WTC11 (cell line): ENCODE data around the gene MAPK9. TPM values are rescaled to one million over a fixed set of nuclear protein-coding genes. Genes with fewer than 3 reads are reported as not detected.

ENCODE experiments used
- ATAC-seq: fragments of 200-7000 bp; cut with Tn5 transposase; 2 replicates; pipeline ENCODE4 v1.10.0; 2021; ENCODE audit warnings: mild to moderate bottlenecking, moderate library complexity
- CTCF ChIA-PET: fragments of 300-600 bp; sonication (Branson Sonifier 250); formaldehyde crosslinking; loops from one replicate; lab custom pipeline; 2021; ENCODE audit warnings: antibody characterized with exemption; lab: Charles Lee
- POLR2A ChIA-PET: fragments of 350-600 bp; sonication (Branson Sonifier 250); formaldehyde crosslinking; loops from one replicate; lab custom pipeline; 2021; ENCODE audit warnings: antibody characterized with exemption; lab: Charles Lee
- DNase-seq: peaks from one replicate; pipeline ENCODE4 v3.0.0; 2021; ENCODE audit warnings: low spot score
- H3K27ac Mint-ChIP-seq: 2 replicates; pipeline ENCODE4 v1.8.0; 2021; ENCODE audit warnings: mixed read lengths
- H3K27me3 Mint-ChIP-seq: 2 replicates; pipeline ENCODE4 v1.8.0; 2021; ENCODE audit warnings: low read depth, mild to moderate bottlenecking, moderate library complexity, mixed read lengths
- H3K36me3 Mint-ChIP-seq: 2 replicates; pipeline ENCODE4 v1.8.0; 2021; ENCODE audit warnings: mixed read lengths
- H3K4me1 Mint-ChIP-seq: 2 replicates; pipeline ENCODE4 v1.8.0; 2022; ENCODE audit warnings: mixed read lengths
- H3K4me3 Mint-ChIP-seq: 2 replicates; pipeline ENCODE4 v1.8.0; 2021; ENCODE audit warnings: mild to moderate bottlenecking, moderate library complexity, mixed read lengths
- H3K9me3 Mint-ChIP-seq: 2 replicates; pipeline ENCODE4 v1.8.0; 2021; ENCODE audit warnings: mixed read lengths
- ATF1 ChIP-seq: sonication (generic); formaldehyde crosslinking; IDR thresholded peaks from 2 replicates; pipeline ENCODE4 v1.8.1; 2023; ENCODE audit warnings: mild to moderate bottlenecking, moderate library complexity, missing genetic modification reagents
- ATF2 ChIP-seq: sonication (generic); formaldehyde crosslinking; IDR thresholded peaks from 2 replicates; pipeline ENCODE4 v1.8.1; 2022; ENCODE audit warnings: low read depth, missing genetic modification reagents, borderline replicate concordance
- CREB1 ChIP-seq: sonication (generic); formaldehyde crosslinking; IDR thresholded peaks from 2 replicates; pipeline ENCODE4 v1.8.0; 2023; ENCODE audit warnings: mild to moderate bottlenecking, missing genetic modification reagents
- E2F4 ChIP-seq: sonication (generic); formaldehyde crosslinking; IDR thresholded peaks from 2 replicates; pipeline ENCODE4 v1.8.1; 2022; ENCODE audit warnings: low read depth, mild to moderate bottlenecking, moderate library complexity, missing genetic modification reagents, borderline replicate concordance
- GTF2I ChIP-seq: fragments of 250-450 bp; sonication (Bioruptor Pico); conservative IDR thresholded peaks from 2 replicates; pipeline ENCODE4 v1.4.0; 2021; ENCODE audit warnings: mild to moderate bottlenecking
- PRDM15 ChIP-seq: sonication (generic); formaldehyde crosslinking; IDR thresholded peaks from 2 replicates; pipeline ENCODE4 v1.8.0; 2022; ENCODE audit warnings: missing genetic modification reagents
- SMAD4 ChIP-seq: sonication (generic); formaldehyde crosslinking; IDR thresholded peaks from 2 replicates; pipeline ENCODE4 v1.8.0; 2022; ENCODE audit warnings: mild to moderate bottlenecking, missing genetic modification reagents
- TEAD4 ChIP-seq: sonication (generic); formaldehyde crosslinking; IDR thresholded peaks from 2 replicates; pipeline ENCODE4 v1.8.0; 2022; ENCODE audit warnings: mild to moderate bottlenecking, missing genetic modification reagents
- ZBTB21 ChIP-seq: sonication (generic); formaldehyde crosslinking; IDR thresholded peaks from 2 replicates; pipeline ENCODE4 v1.8.1; 2023; ENCODE audit warnings: mild to moderate bottlenecking, missing genetic modification reagents, borderline replicate concordance
- ZNF219 ChIP-seq: sonication (generic); formaldehyde crosslinking; IDR thresholded peaks from 2 replicates; pipeline ENCODE4 v1.8.0; 2023; ENCODE audit warnings: missing genetic modification reagents, mild to moderate bottlenecking, borderline replicate concordance
- ZNF263 ChIP-seq: sonication (generic); formaldehyde crosslinking; IDR thresholded peaks from 2 replicates; pipeline ENCODE4 v1.8.1; 2022; ENCODE audit warnings: low read depth, mild to moderate bottlenecking, moderate library complexity, missing genetic modification reagents
- ZNF396 ChIP-seq: fragments of 250-450 bp; sonication (Bioruptor Pico); IDR thresholded peaks from 2 replicates; pipeline ENCODE4 v1.8.0; 2021; ENCODE audit warnings: mild to moderate bottlenecking, moderate library complexity, borderline replicate concordance
- ZNF512 ChIP-seq: sonication (generic); formaldehyde crosslinking; IDR thresholded peaks from 2 replicates; pipeline ENCODE4 v1.8.1; 2022; ENCODE audit warnings: missing genetic modification reagents, borderline replicate concordance
- ZNF671 ChIP-seq: fragments of 250-450 bp; sonication (Bioruptor Pico); IDR thresholded peaks from 2 replicates; pipeline ENCODE4 v1.8.0; 2021; ENCODE audit warnings: mild to moderate bottlenecking
- total RNA-seq: library from RNA; stranded (reverse); gene quantifications from 3 replicates; pipeline ENCODE4 v1.2.3, GENCODE V29; 2021
- TF ChIP-seq, protein P1 (sequence below): fragments of 250-450 bp; sonication (Bioruptor Pico); IDR thresholded peaks from 2 replicates; pipeline ENCODE4 v2.1.2; 2022; ENCODE audit warnings: mild to moderate bottlenecking, moderate library complexity
- TF ChIP-seq, protein P2 (sequence below): sonication (generic); formaldehyde crosslinking; IDR thresholded peaks from 2 replicates; pipeline ENCODE4 v1.8.1; 2023; ENCODE audit warnings: mild to moderate bottlenecking, missing genetic modification reagents, borderline replicate concordance
- TF ChIP-seq, protein P3 (sequence below): sonication (generic); formaldehyde crosslinking; IDR thresholded peaks from 2 replicates; pipeline ENCODE4 v1.8.0; 2022; ENCODE audit warnings: mild to moderate bottlenecking, missing genetic modification reagents

The MAPK9 gene
- total RNA-seq, 1 experiment from 2014 or later, result 42.9 TPM

DNA sequence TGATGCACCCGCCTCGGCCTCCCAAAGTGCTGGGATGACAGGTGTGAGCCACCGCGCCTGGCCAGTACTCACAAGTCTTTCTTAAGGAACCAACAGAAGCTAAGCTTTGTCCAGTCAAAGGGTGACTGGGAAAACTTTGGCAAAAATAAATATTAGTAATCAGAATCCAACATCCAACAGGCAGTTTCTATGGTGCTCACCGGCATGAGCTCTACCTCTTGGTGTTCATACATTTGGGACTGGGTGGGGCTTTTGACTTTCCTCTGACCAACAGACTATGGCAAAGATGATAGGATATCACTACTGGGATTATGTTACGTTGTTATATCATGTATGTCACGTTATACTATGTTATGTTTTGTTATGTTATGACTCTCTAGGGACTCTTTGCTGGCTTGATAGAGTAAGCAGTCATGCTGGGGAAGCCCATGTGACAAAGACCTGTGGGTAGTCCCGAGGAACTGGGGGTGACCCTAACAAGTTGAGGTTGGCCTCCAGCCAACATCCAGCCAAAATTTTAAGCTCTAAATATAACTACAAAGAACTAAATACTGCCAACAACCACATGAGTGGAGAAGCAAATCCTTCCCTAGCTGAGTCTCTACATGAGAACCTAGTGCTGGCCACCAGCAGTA lies 88.8 kb downstream of the MAPK9 start:
- POLR2A ChIA-PET, result no interaction called here
- CTCF ChIA-PET, result interaction anchor here (3.4 kb wide), 1 partner anchor 416 kb away, joined by 13 read pairs; no protein-coding TSS in a partner anchor
- ATAC-seq (no peak), DNase-seq (no peak)
- Mint-ChIP-seq H3K27ac (no peak overlapping the region), H3K4me1 (peaks cover 7% of the 10 kb centered on the region), H3K9me3 (peaks cover 7% of the 10 kb centered on the region; the same call in 1 of the 2 replicates), H3K4me3 (no peak overlapping the region), H3K36me3 (no peaks in the 10 kb centered on the region), H3K27me3 (peaks cover 13% of the 10 kb centered on the region)
- TF ChIP-seq SMAD4 (CRISPR knock-in tag) (no peak), GTF2I (CRISPR knock-in tag) (no peak), ZNF671 (no peak), ATF1 (CRISPR knock-in tag) (no peak), ZBTB21 (no peak), CREB1 (CRISPR knock-in tag) (no peak), ZNF263 (CRISPR knock-in tag) (no peak), E2F4 (no peak), ZNF396 (CRISPR knock-in tag) (no peak), ZNF512 (CRISPR knock-in tag) (no peak), TEAD4 (no peak), PRDM15 (CRISPR knock-in tag) (no peak), ZNF219 (CRISPR knock-in tag) (no peak), ATF2 (CRISPR knock-in tag) (no peak)
- TF ChIP-seq, protein P1, sequence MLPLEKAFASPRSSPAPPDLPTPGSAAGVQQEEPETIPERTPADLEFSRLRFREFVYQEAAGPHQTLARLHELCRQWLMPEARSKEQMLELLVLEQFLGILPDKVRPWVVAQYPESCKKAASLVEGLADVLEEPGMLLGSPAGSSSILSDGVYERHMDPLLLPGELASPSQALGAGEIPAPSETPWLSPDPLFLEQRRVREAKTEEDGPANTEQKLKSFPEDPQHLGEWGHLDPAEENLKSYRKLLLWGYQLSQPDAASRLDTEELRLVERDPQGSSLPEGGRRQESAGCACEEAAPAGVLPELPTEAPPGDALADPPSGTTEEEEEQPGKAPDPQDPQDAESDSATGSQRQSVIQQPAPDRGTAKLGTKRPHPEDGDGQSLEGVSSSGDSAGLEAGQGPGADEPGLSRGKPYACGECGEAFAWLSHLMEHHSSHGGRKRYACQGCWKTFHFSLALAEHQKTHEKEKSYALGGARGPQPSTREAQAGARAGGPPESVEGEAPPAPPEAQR (CRISPR knock-in tag), result no peak
- TF ChIP-seq, protein P2, sequence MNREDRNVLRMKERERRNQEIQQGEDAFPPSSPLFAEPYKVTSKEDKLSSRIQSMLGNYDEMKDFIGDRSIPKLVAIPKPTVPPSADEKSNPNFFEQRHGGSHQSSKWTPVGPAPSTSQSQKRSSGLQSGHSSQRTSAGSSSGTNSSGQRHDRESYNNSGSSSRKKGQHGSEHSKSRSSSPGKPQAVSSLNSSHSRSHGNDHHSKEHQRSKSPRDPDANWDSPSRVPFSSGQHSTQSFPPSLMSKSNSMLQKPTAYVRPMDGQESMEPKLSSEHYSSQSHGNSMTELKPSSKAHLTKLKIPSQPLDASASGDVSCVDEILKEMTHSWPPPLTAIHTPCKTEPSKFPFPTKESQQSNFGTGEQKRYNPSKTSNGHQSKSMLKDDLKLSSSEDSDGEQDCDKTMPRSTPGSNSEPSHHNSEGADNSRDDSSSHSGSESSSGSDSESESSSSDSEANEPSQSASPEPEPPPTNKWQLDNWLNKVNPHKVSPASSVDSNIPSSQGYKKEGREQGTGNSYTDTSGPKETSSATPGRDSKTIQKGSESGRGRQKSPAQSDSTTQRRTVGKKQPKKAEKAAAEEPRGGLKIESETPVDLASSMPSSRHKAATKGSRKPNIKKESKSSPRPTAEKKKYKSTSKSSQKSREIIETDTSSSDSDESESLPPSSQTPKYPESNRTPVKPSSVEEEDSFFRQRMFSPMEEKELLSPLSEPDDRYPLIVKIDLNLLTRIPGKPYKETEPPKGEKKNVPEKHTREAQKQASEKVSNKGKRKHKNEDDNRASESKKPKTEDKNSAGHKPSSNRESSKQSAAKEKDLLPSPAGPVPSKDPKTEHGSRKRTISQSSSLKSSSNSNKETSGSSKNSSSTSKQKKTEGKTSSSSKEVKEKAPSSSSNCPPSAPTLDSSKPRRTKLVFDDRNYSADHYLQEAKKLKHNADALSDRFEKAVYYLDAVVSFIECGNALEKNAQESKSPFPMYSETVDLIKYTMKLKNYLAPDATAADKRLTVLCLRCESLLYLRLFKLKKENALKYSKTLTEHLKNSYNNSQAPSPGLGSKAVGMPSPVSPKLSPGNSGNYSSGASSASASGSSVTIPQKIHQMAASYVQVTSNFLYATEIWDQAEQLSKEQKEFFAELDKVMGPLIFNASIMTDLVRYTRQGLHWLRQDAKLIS, result no peak
- TF ChIP-seq, protein P3, sequence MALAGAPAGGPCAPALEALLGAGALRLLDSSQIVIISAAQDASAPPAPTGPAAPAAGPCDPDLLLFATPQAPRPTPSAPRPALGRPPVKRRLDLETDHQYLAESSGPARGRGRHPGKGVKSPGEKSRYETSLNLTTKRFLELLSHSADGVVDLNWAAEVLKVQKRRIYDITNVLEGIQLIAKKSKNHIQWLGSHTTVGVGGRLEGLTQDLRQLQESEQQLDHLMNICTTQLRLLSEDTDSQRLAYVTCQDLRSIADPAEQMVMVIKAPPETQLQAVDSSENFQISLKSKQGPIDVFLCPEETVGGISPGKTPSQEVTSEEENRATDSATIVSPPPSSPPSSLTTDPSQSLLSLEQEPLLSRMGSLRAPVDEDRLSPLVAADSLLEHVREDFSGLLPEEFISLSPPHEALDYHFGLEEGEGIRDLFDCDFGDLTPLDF (CRISPR knock-in tag), result no peak
